Medulla oblongata (tissue), 1 donor: ENCODE results near the gene ETV5.
A peak's percentile ranks its signal among the peaks of the same experiment; 100 is the strongest.
"Not testable (repeated sequence)": the region's sequence is repeated elsewhere in the genome, so short reads cannot be mapped to it uniquely, and the experiment has no call there.

Source experiments
- DNase-seq: peaks from one replicate; pipeline ENCODE4 v3.0.0-alpha.2; 2015; ENCODE audit errors: extremely low spot score

Gene ETV5

DNA sequence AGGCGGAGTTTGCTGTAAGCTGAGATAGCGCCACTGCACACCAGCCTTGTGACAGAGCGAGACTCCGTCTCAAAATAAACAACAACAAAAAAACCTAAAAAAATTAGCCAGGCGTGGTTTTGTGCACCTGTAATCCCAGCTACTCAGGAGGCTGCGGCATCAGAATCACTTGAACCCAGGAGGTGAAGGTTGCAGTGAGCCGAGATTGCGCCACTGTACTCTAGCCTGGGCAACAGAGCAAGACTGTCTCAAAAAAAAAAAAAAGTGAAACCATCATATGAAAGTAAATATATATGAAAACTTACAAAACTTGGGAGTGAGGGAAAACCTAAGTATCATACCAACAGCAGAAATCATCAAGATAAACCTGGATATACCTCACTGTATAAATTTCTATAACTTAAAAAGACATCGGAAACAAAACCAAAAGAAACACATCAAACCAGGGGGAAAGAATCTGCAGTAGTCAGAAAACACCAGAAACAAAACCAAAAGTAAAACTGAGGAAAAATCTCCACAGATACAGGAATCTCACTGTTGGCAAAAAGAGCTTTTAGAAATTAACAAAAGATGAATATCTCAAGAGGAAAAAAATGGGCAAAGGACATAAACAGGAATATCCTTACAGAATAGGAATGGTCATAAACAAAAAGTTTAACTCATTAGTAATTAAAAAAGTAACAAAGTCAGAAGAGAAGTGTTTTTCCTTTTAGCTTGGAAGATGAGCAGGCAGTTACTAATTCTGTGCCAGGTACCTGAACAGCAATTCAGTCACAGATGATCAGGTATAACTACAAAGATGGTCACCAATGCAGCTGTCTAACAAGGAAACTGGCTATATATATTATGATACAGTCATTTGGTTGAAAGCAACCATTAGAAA, 41.3 kb downstream of the ETV5 start:
- no peak for DNase-seq

DNA sequence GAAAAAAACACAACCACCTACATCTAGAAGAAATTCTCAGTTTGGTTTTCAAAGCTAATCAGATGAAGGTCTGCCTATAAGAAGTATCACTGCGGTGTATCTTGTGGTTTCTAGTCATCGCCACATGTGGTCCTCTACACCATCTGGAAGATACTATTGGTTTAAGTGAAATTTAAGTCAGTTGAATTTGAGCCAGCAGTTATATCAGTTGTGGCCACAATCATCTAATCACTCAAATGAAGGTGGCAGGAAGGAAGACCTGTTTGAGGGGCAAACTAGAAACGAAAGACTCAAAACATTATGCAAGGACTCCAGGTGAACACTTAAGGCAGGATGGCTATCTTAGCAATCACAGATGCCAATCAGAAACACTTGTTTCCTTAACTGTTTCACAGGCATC, 48.7 kb downstream of the ETV5 start:
- no peak for DNase-seq

DNA sequence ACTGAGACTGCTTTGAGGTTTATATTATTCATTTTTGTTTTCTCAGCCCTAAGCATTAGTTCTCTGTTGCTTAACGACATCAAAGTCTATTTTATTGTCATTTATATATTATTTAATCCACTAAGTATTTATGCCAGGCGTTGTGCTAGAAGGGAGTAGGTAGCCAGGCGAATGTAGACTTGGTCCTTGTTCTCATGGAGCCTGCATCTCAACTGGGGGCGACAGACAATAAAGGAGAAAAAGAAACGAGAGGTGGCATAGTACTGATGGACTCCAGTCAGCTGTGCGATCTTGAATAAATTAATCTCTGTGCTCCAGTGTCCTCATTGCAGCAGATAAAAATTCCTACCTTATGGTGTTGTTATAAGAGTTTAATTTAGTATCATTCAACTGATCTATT, 49.7 kb downstream of the ETV5 start:
- no peak for DNase-seq

DNA sequence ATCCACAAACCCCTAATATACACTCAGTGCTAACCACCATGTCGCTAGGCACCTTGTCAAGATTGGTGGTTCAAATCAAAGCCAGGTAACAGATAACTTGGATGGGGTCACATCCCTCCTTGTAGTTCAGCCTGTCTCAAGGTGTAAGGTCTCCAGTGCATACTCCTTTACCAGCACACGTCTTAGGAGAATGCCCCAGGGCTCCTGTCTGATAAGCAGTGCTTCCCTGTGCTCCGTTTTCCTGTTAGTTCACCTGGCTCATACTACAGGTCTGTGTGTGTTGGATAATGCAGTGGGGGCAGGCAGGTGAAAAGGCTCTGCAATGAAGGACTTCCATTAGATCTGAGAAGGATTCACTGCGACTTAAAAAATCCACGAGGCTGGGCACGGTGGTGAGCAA, 50.7 kb downstream of the ETV5 start:
- DNase-seq: no peak

DNA sequence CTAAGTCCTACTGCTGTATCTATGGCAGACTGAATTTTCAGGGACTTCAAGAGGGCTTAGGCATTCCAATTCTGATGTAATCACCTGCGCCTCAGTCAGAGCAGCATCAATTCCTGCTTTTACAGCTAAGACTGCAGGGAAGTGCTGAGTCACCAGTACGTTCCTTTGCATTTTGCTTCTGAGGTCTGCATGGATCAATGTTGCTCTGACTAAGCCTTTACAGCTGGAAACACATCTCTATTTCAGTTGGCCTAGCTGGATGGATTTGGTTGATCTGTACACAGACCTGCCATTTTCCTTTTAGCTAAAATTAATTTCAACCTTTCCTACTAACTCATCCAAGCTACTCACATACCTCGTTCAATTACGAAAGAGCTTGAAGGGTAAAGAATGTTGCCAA, 51.3 kb downstream of the ETV5 start:
- DNase-seq: no peak

DNA sequence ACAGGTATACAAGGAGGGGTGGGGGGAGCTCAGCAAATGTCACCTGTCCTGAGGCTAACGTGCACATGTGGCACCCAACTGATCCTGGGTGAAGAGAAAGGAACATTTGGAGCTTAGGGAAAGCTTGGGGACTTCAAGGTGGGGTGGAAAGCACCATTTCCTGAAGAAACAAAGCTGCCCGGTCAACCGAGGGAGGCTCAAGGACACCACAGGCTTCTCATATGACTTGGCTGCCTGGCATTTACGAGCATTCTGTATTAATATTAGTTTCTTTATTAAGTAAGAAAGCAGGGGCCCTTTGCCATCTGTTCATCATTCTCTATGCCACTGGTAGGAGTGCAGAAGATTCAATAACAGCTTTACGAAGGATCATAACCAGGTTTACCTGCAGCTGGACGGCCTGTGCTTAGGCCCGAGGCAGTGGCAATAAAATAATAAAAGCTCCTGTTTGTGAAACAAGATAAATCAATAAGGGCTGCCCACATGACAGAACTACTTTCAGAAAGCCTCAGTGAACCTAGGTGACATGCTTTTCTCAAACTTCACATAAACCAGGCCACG, 54.0 kb downstream of the ETV5 start:
- DNase-seq: no peak

DNA sequence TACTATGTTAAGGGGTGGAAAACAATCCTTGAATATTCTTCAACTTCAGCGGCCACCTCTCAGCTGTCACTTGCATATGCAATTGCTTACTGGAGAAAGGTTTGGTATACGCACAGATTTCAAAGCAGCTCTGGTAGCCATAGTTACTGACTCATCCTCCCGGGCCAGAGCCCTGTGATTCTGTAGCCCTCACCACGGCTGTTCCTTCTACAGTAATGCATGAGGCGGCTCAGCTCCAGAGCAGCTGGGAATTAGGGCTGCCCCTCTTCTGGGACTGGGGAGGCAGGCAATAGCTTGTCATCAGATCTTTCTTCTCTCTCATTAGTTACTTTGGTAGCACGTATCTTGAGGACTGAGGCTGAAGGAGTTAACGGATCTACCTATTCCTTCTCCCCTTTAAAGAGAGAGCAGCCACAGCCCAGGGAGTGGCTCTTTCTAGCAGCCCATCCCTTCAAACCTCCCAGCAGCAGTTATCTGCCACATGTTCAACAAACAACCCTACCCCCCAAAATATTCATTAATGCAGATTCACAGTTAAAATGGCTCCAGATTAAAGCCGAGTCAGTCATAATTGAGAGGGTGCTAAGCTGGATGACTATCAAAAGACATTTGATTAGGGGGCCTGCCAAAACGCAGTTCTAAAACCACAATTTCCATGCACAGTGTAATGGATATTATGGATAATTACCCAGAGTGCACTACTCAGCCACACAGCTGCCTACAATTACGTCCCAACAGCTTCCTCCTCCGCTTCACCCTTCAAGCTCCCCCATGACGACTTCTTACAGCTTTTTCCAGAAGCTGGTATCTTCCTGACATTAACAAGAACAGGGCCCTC, 54.7 kb downstream of the ETV5 start:
- peak; percentile 20 for DNase-seq

DNA sequence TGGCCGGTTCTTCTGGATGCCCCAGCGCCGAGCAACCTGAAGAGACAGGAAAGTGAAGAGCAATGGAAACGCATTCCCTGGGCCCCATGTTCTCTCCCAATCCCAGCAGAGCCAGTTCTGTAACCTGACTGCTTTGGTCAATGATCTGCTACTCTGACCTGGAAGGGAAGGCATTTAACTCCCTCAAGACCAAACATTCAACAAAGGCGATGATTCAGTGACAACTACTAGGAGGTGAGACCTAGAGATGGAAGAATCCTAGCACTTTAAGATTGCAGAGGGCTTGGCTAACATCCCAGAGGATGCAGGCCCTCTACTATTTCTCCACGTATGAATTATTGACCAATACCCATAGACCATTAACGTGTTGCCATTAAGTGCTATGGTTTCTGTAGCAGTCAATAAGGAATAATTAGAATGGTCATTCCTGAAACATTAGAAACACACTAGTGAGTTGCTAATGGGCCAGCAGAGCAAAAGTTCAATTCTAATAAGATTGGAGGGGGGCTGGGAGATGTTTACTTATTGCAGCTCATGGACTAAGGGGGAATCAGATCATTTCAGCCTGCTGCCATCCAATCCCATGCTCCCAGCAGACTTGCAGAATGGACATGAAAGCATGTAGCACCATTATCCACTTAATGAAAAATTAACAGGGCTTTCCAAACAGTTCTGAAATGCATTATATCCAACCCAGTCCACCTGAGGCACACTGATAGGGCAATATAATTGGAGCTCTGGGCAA, 56.6 kb downstream of the ETV5 start:
- no peak for DNase-seq

DNA sequence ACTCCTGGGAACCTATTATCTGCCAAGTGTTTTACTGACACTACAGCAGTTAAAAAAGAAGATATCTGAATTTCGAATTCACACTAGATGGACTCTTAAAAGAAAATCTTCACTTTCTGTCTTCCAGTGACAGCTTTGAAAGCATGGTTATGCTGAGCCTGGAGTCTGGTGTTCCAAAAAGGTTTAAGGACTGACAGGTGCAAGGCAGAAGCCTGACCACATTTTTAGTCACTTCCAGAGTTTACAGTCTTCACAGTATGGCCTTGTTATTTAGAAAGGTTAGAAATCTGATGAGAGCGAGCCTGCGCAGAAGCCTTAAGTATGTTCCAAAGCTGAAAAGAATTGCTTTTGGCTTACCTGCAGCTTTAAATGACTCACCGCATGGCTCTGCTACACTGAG, 59.9 kb downstream of the ETV5 start:
- DNase-seq: no peak

DNA sequence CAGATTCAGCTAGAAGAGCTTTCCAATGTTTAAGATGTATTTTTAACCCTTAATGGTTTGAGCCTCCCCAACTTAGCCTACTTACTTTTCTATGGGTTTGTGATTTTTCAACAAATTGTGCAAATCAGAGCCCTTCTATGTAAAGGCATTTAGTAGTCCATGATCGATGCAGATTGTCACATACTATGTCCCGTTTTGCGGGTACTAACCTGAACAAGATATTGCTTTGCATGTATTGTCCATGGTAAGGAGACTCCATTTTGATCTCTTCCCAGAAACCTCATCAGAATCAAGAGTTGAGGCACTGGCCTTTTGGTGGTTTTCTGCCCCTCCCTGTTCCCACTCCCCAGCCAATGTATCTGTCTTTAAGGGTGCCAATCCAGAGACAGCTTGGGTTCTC, 60.8 kb downstream of the ETV5 start:
- DNase-seq: no peak

DNA sequence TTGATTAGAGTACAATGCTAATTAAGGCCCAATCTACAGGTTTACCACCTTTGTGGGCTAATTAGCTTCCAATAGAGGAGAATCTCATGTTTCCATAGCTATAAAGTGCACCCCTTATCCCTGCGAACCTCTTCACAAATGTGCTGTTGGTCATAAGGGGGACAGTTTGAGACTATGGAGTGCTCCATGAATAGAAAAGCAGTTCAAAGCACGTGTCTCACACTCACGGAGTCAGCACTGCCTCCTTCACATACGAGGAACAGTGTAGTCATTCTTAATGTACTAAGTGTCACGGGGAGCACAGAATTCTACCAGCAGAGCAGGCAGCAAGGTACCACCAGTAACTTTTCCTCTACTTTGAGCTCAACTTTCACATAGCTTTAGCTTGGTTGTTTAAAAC, 62.1 kb downstream of the ETV5 start:
- peak; percentile 19 for DNase-seq

DNA sequence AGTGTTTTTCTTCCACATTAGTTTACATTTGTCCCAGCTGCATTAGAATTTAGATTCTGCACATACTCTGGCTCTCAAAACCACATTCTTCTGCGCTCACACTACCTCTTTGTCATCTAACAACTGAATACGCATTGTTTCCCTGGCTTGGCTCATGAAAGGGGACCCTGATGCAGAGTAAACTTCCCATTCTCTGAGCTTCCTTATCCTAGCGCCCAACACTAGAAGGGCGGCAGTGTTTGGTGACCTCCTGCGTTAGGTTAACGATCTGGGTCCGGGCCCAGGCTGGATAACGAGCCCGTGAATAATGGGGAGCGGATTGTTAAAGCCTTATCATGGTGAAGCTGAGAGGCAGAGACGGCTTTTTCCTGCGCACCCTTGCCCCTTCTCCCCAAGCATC, 63.9 kb downstream of the ETV5 start:
- DNase-seq: peak; percentile 96

DNA sequence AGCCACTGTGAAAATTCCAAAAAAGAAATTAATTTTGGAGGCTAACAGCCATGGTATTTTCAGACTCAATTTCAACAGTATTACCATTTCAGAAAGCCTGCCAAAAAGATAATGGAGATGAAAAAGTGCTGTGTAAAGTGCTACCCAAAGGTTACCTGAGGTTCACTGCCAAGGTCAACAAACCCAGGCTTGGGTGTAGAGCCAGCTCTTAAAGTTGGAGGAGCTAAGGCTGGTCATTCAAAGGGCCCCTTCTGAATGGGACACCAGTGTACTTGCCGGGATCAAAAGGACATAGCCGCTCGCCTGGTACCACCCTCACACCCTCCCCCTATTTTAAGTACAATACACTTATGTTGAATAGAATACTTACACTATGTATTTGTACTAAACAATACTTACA, 64.5 kb downstream of the ETV5 start:
- DNase-seq: no peak

DNA sequence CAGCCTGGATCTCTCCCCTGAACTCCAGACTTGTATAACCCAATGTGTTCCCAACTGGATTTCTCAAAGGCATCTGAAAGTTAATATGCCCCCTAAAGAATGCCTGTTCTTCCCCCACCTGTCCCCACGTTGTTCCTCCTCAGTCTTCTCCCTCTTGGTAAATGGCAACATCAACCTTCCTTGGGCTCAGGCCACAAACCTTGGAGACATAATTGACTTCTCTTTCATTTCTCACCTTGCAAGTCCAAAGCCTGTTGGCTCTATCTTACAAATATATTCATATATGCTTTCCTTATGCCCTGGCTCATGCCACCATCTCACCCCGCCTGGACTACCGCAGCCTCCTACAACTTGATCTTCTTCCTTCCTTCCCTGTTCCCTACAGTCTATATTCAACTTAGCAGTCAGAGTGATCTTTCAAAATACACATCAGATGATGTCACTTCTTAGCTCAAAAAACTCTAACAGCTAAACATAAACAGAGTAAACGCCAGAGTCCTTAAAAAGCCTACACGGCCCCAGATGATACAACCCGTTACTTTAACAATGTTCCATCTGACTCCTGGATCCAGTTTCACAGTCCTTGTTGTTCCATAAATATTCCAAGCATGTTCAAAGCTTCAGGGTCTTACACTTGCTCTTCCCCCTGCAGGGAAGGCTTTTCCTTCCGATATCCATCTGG, 66.2 kb downstream of the ETV5 start:
- no peak for DNase-seq

DNA sequence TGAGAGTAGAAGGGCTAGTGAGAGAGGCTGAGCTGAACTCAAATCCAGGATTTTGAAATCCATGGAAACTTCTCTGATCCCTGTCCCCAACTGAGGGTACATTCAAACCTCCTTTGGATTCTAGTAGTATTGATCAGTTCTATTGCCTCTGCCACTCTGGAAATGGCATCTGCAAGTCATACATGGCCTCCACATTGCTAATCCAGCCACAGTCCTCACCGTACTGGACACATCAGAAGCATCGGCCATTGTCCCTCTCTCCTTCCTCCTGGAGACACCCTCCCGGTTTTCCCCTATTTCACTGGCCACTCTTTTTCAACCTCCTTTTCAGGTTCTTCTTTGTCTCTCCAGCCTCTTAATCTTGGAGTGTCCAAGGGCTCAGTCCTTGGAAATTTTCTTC, 66.9 kb downstream of the ETV5 start:
- no peak for DNase-seq

DNA sequence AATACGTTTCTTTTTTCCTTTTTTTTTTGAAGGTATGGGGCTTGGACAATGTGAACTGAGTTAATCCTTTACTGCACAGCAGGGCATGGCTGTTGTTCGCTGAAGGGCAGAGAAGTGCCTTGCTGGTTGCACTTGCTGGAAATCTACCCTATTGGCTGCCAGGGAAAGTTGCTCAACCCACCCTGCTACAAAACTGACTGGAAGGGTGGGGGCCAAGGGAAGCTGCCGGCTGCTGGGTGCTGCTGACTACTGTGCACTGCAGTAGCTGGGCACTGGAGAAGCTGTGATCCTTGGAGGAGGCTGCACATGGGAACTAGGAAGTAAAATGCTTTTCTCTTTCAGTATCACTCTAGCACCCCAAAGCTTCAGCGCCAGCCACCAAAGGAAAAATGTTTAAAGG, 70.5 kb downstream of the ETV5 start:
- no peak for DNase-seq

DNA sequence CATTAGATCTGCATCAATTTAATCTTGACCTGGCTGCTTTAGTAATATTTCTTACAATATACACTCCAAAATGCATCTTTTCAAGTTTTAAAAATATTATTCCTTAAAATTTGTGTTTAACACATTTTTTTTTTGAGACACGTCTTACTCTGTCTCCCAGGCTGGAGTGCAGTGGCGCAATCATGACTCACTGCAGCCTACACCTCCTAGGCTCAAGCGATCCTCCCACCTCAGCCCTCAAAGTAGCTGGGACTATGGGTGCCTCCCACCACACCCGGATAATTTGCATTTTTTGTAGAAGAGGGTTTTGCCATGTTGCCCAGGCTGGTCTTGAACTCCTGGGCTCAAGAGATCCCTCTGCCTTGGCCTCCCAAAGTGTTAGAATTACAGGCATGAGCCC, 73.6 kb downstream of the ETV5 start:
- no peak for DNase-seq

DNA sequence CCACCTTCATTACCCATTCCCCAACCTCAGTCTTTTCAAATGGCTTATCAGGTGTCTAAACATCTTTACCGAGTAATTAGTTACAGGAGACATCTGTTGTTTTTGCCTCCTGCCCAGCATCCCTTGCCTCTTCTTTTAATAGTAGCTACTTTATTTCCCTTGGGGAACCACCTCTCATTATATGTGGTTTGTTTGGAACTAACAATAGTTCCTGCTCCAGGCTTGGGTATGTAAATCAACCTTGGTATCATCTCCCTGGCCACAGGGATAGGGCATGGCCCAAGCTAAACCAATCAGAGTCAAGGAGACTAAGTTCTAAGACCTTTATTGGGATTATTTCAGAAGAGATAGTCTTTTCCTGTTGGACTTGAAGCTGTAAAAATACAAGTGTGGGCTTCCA, 76.6 kb downstream of the ETV5 start:
- DNase-seq: no peak

DNA sequence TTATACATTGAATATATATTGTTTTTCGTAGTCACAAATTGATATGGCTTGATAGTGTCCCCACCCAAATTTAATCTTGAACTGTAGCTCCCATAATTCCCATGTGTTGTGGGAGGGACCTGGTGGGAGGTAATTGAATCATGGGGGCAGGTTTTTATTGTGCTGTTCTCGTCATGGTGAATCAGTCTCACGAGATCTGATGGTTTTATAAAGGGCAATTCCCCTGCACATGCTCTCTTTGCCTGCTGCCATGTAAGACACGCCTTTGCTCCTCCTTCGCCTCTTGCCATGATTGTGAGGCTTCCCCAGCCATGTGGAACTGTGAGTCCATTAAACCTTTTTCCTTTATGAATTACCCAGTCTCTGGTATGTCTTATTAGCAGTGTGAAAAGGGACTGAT, 82.9 kb downstream of the ETV5 start:
- DNase-seq: not testable (repeated sequence)

DNA sequence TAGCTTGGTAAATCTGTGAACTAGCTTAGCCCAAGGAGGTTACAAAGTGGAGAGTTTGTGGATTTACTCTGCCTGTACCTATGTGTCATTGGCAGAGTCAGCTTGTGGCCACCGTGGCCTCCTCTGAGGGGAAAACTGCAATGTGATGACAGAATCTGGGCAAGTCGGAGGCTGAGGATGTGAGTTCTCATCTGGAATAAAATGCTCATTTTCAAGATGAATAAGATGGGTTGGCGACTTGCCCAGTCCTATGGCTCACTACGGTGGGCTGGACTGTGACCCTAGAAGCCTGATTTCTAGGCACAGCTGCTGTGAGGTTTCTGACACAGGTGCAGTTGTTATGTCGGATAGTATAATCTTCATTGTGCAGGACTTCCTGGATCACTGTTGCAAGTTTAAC, 83.7 kb downstream of the ETV5 start:
- no peak for DNase-seq

DNA sequence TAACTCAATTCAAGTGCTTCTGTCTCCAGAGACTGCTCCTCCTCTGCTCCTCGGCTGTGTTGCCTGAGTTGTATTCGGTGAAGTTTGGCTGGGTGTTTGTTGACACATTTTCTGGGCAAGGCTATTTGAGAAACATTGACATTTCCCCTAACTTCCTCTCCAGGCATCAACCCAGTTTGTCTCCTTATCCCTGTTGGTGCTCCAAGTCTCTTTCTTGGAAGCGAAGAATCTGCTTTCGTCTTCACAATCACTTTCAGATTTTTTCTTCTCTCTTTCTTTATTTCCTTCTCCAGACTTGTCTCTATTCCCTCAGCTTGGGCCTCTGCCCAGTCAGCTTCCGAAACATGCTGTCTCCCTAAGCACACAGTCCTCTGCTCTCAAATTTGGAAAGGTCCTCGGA, 84.7 kb downstream of the ETV5 start:
- DNase-seq: peak; percentile 45

DNA sequence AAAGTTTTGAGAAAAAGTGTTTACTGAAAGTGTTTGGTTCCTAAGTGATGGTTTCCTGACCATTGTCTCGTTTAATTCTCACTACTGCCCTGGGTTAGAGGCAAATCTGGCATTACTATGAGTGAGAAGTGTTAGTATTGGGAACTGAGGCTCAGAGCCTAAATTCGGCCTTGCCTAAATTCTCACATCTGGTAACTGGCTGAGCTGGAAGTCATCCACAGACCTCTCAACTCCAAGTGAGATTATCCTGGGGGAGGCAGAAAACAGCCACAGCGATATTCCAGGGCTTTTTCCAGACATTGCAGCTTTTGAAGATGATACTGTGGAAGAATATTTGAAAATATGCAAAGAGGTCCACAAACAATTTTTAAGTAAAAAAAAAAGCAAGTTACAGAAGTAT, 86.0 kb downstream of the ETV5 start:
- DNase-seq: no peak
